Activated naive CD8-positive, alpha-beta T cell (primary cell): ENCODE measurements around the gene GCK.

ENCODE experiments used
- H3K27ac Mint-ChIP-seq: one replicate; pipeline ENCODE4 v1.8.0; 2021; ENCODE audit warnings: mixed read lengths
- H3K27me3 Mint-ChIP-seq: one replicate; pipeline ENCODE4 v1.8.0; 2021; ENCODE audit warnings: mixed read lengths
- H3K36me3 Mint-ChIP-seq: one replicate; pipeline ENCODE4 v1.8.0; 2021; ENCODE audit warnings: mixed read lengths
- H3K4me1 Mint-ChIP-seq: one replicate; pipeline ENCODE4 v1.8.0; 2021; ENCODE audit warnings: low read depth, mixed read lengths
- H3K4me3 Mint-ChIP-seq: one replicate; pipeline ENCODE4 v1.8.0; 2021; ENCODE audit warnings: mild to moderate bottlenecking, mixed read lengths
- H3K9me3 Mint-ChIP-seq: one replicate; pipeline ENCODE4 v1.8.0; 2021; ENCODE audit warnings: low read depth, mixed read lengths

GCK gene

DNA sequence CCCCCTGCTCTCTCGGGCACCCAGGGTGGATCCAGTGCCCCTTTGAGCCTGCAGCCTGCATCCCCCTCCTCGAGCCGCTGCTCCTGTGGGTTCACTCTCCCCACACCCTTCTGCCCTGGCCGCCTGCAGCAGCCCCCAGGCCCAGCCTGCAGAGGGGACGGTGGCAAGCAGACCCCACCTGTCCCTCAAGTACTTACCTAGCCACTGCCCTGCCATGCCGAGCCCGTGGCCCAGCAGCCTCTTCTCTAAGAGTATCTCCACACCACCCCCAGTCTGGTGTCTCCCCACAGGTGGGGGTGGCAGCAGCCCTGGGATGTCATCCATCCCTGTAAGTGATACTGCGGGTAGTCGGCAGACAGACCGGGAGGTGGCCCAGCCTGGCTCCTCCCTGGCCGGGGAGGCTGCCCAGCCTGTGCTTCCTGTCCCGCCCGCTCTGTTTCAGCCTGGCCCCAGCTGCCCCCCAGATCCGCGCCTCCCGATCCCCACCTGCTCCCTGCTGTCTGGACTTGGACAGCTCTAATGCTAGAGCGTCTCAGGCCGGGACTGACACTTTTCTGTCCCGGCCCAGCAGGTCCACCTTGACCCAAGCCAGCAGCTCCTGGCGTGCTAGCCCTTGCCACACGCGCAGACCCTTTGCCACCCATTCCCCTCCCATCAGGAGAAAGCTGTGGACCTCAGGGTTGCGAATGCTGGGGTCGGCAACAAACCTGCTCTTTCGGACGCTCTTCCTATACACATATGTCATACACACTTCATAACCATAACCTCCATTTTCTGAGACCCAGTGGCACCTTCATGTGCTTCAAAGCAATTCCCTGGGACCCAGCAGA, 36.5 kb upstream of the GCK start:
- H3K4me3 Mint-ChIP-seq, result no peak overlapping the region
- no peak overlapping the region for H3K27ac Mint-ChIP-seq
- no peaks in the 10 kb centered on the region for H3K27me3 Mint-ChIP-seq
- H3K36me3 Mint-ChIP-seq, result no peaks in the 10 kb centered on the region
- no peaks in the 10 kb centered on the region for H3K4me1 Mint-ChIP-seq
- H3K9me3 Mint-ChIP-seq, result no peaks in the 10 kb centered on the region

GRCh38 chr7:44224974-44225565, 35.8 kb upstream of the GCK start:
- no peak overlapping the region for H3K27ac Mint-ChIP-seq
- no peaks in the 10 kb centered on the region for H3K36me3 Mint-ChIP-seq
- H3K4me1 Mint-ChIP-seq, result no peaks in the 10 kb centered on the region
- no peak overlapping the region for H3K4me3 Mint-ChIP-seq
- no peaks in the 10 kb centered on the region for H3K9me3 Mint-ChIP-seq
- no peaks in the 10 kb centered on the region for H3K27me3 Mint-ChIP-seq

GRCh38 chr7:44224080-44224973, 35.1 kb upstream of the GCK start:
- Mint-ChIP-seq H3K36me3 (no peaks in the 10 kb centered on the region), H3K27ac (no peak overlapping the region)

GRCh38 chr7:44223362-44224079, 34.3 kb upstream of the GCK start:
- Mint-ChIP-seq H3K27me3 (no peaks in the 10 kb centered on the region), H3K27ac (no peak overlapping the region)

More at GRCh38 chr7:44224080-44224973, 35.1 kb upstream of the GCK start:
- Mint-ChIP-seq H3K4me3 (no peak overlapping the region), H3K4me1 (no peaks in the 10 kb centered on the region), H3K9me3 (no peaks in the 10 kb centered on the region), H3K27me3 (no peaks in the 10 kb centered on the region)

DNA sequence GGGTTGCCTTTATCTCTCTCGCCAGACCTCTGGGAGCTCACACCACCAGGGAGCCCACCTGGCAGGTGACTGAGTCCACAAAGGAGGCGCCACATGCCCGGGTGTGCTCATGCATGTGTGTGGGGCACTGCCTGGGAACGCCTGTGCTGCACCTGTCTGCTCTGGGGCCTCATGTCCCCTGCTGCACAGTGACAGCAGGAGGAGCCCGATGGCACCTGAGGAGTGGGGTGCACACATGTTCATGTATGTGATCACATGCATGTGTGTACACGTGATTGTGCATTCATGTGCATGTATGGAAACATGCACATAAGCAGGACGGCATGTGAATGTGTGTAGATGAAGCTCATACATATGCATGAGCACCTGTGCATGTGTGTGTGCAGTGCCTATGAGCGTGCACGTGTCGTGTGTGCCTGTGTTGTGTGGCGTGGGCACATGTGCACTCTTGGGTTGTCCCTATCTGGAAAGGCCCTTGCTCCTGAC, 33.6 kb upstream of the GCK start:
- Mint-ChIP-seq H3K9me3 (no peaks in the 10 kb centered on the region), H3K4me1 (no peaks in the 10 kb centered on the region), H3K27ac (no peak overlapping the region), H3K36me3 (no peaks in the 10 kb centered on the region), H3K27me3 (no peaks in the 10 kb centered on the region), H3K4me3 (no peak overlapping the region)

More at GRCh38 chr7:44223362-44224079, 34.3 kb upstream of the GCK start:
- H3K9me3 Mint-ChIP-seq, result no peaks in the 10 kb centered on the region
- no peak overlapping the region for H3K4me3 Mint-ChIP-seq
- H3K4me1 Mint-ChIP-seq, result no peaks in the 10 kb centered on the region
- no peaks in the 10 kb centered on the region for H3K36me3 Mint-ChIP-seq

GRCh38 chr7:44222074-44222473, 32.8 kb upstream of the GCK start:
- Mint-ChIP-seq H3K4me1 (no peaks in the 10 kb centered on the region), H3K36me3 (no peaks in the 10 kb centered on the region), H3K4me3 (no peak overlapping the region), H3K9me3 (no peaks in the 10 kb centered on the region), H3K27me3 (no peaks in the 10 kb centered on the region), H3K27ac (no peak overlapping the region)

- Mint-ChIP-seq H3K27ac (no peak overlapping the region), H3K27me3 (no peaks in the 10 kb centered on the region), H3K36me3 (no peaks in the 10 kb centered on the region), H3K4me1 (no peaks in the 10 kb centered on the region), H3K9me3 (no peaks in the 10 kb centered on the region), H3K4me3 (no peak overlapping the region)
These were observed 32.1 kb upstream of the GCK start for GRCh38 chr7:44221231-44221791.

GRCh38 chr7:44220358-44221112, 31.3 kb upstream of the GCK start:
- no peak overlapping the region for H3K4me3 Mint-ChIP-seq

GRCh38 chr7:44220046-44220357, 30.8 kb upstream of the GCK start:
- Mint-ChIP-seq H3K36me3 (no peaks in the 10 kb centered on the region), H3K27me3 (no peaks in the 10 kb centered on the region), H3K9me3 (no peaks in the 10 kb centered on the region), H3K4me3 (no peak overlapping the region), H3K4me1 (no peaks in the 10 kb centered on the region), H3K27ac (no peak overlapping the region)

More at GRCh38 chr7:44220358-44221112, 31.3 kb upstream of the GCK start:
- H3K4me1 Mint-ChIP-seq, result no peaks in the 10 kb centered on the region
- no peak overlapping the region for H3K27ac Mint-ChIP-seq
- H3K9me3 Mint-ChIP-seq, result no peaks in the 10 kb centered on the region
- no peaks in the 10 kb centered on the region for H3K36me3 Mint-ChIP-seq
- no peaks in the 10 kb centered on the region for H3K27me3 Mint-ChIP-seq

DNA sequence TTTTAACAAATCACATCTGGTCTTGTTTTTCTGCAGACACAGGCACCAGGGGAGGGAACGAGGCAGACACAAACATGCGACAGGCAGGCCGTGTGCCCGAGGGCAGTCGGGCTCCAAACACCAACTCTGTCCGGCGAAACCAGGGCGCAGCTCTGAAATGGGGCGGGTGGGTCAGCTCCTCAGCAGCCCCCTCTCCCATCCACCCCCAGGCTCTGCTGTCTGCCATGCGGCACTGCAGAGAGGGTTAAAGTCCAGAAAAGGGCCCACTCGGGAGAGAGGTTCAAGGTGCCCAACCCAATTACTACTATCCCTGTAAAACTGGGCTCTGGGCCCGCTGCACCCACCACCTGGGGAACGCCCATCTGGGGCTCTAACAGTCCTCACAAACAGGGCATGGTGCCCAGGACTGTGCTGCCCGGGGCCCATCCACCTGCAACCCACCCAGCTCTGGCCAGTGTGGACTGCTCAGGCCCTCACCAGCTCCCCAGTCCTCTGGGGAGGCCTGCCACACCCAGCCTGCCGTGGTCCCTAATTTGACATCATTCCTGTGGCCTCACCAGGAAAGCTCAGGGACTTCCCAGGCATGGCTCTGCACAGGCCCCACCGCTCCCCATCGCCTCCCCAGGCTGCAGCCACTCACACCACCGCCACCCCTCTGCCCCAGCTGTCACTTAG, 30.3 kb upstream of the GCK start:
- no peaks in the 10 kb centered on the region for H3K4me1 Mint-ChIP-seq
- no peaks in the 10 kb centered on the region for H3K9me3 Mint-ChIP-seq
- no peak overlapping the region for H3K27ac Mint-ChIP-seq

GRCh38 chr7:44218418-44219201, 29.4 kb upstream of the GCK start:
- Mint-ChIP-seq H3K4me1 (no peaks in the 10 kb centered on the region), H3K27ac (no peak overlapping the region), H3K36me3 (no peaks in the 10 kb centered on the region), H3K9me3 (no peaks in the 10 kb centered on the region), H3K4me3 (no peak overlapping the region), H3K27me3 (no peaks in the 10 kb centered on the region)

More for the DNA sequence above, 30.3 kb upstream of the GCK start:
- no peak overlapping the region for H3K4me3 Mint-ChIP-seq
- H3K36me3 Mint-ChIP-seq, result no peaks in the 10 kb centered on the region
- no peaks in the 10 kb centered on the region for H3K27me3 Mint-ChIP-seq

- Mint-ChIP-seq H3K4me1 (no peaks in the 10 kb centered on the region), H3K27ac (no peak overlapping the region), H3K36me3 (no peaks in the 10 kb centered on the region), H3K9me3 (no peaks in the 10 kb centered on the region), H3K4me3 (no peak overlapping the region), H3K27me3 (no peaks in the 10 kb centered on the region)
These were observed 28.7 kb upstream of the GCK start for GRCh38 chr7:44217852-44218402.
